Rectal smooth muscle tissue (tissue), 1 donor: ENCODE results near the gene CSNK1D.
A peak's percentile ranks its signal among the peaks of the same experiment; 100 is the strongest.

Source experiments
- H3K27ac ChIP-seq: one replicate; pipeline ENCODE4 v1.7.0; 2013; ENCODE audit warnings: low read depth, low read length, inconsistent platforms
- H3K27me3 ChIP-seq: one replicate; pipeline ENCODE4 v1.7.0; 2013; ENCODE audit warnings: low read length; ENCODE audit not compliant: control insufficient read depth, insufficient read depth
- H3K36me3 ChIP-seq: one replicate; pipeline ENCODE4 v1.7.0; 2013; ENCODE audit warnings: low read length; ENCODE audit not compliant: control insufficient read depth, insufficient read depth
- H3K4me1 ChIP-seq: one replicate; pipeline ENCODE4 v1.7.0; 2013; ENCODE audit warnings: low read length; ENCODE audit not compliant: control insufficient read depth, insufficient read depth
- H3K4me3 ChIP-seq: one replicate; pipeline ENCODE4 v1.7.0; 2013; ENCODE audit warnings: low read length
- H3K9ac ChIP-seq: one replicate; pipeline ENCODE4 v1.7.0; 2013; ENCODE audit warnings: low read length

The CSNK1D gene

GRCh38 chr17:82273327-82274133 is at the start of gene CSNK1D:
Gene CSNK1D, minus strand, starts transcription at chr17:82273700. Its CDS starts 319 bp downstream, at chr17:82273381.
- Histone ChIP-seq H3K27ac (peak within 1 kb of the TSS; percentile 96), H3K9ac (peak within 1 kb of the TSS; percentile 61), H3K36me3 (peaks cover 10% of the 10 kb centered on the region), H3K4me3 (peak within 1 kb of the TSS; percentile 83), H3K27me3 (no peaks in the 10 kb centered on the region), H3K4me1 (peaks cover 23% of the 10 kb centered on the region)

GRCh38 chr17:82322526-82323453 is 49.3 kb upstream of the CSNK1D start:
- Histone ChIP-seq H3K4me1 (no peaks in the 10 kb centered on the region), H3K4me3 (no peak overlapping the region), H3K27me3 (no peaks in the 10 kb centered on the region), H3K36me3 (no peaks in the 10 kb centered on the region), H3K9ac (no peak overlapping the region), H3K27ac (no peak overlapping the region)

DNA sequence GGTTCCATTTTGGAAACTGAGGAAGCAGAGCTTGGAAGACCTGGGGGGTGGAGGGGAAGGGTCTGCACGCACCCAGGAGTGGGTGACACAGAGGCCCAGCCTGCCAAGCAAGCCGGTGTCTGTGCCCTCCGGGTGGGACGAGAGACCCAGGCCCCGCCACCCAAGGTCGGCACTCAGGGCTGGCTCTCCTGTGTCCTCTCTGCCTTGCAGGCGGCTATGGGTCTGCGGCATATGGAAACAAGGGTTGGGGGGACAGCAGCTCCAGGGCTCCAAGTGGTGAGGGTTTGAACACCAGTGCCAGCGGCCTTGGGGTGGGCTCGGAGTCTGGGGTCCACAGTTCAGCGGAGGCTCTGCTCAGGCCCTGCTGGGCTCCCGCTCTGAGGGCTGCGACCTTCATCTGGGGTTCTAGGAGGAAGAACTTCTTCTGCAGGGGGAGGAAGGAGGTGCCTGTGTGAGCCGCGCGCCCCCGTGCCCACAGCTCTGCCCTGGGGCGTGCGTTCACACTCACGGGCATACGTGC is 48.5 kb upstream of the CSNK1D start:
- Histone ChIP-seq H3K4me3 (no peak overlapping the region), H3K27me3 (no peaks in the 10 kb centered on the region)

DNA sequence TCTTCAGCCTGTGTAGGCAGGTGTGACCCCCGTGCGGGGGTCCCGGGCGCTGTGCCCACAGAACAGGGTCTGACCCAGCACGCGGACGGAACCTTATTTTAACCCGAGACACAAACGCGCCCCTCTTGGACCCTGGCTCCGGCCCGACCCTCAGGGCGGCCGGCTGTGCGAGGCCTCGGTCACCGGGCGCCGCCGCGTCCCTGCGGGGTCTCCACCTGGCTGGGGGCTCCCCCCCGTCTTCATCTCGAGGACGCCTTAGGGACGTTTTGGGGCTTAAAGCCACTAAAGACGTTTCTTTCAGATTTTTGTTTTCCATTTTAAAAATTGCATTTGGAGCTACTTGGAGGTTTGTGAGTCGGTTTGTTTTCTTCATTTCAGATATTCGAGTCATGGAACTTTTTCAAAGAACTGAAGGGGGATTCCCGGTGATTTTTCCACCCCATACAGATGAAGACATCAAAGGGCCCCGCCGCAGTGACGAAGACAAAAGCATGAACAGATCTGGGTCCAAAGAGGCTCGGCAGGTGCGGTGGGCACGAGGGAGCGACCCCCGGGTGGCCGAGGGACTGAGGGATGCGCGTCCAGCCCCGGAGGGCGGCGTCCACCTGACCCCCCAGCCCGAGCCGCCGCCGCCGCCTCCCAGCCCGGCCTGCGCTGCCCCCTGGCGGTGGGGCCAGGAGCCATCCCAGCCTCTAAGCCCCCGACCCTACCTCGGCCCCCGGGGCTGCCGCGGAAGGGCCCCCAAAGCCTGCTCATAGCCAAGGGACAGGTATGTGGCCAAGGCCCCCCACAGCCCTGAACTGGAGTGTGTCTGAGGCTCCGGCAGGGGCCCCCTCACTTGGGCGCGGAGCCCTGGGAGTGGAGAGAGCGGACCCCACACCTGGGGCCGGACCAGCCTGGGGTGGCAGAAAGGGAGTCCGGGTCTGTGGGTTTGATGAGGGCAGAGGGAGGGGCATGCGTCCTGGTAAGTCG is 47.7 kb upstream of the CSNK1D start:
- Histone ChIP-seq H3K4me3 (peak overlapping the region; percentile 30), H3K27ac (no peak overlapping the region), H3K9ac (no peak overlapping the region), H3K36me3 (no peaks in the 10 kb centered on the region), H3K27me3 (peaks cover 5% of the 10 kb centered on the region), H3K4me1 (no peaks in the 10 kb centered on the region)

More for the DNA sequence above, 48.5 kb upstream of the CSNK1D start:
- Histone ChIP-seq H3K27ac (no peak overlapping the region), H3K36me3 (no peaks in the 10 kb centered on the region), H3K4me1 (no peaks in the 10 kb centered on the region), H3K9ac (no peak overlapping the region)

DNA sequence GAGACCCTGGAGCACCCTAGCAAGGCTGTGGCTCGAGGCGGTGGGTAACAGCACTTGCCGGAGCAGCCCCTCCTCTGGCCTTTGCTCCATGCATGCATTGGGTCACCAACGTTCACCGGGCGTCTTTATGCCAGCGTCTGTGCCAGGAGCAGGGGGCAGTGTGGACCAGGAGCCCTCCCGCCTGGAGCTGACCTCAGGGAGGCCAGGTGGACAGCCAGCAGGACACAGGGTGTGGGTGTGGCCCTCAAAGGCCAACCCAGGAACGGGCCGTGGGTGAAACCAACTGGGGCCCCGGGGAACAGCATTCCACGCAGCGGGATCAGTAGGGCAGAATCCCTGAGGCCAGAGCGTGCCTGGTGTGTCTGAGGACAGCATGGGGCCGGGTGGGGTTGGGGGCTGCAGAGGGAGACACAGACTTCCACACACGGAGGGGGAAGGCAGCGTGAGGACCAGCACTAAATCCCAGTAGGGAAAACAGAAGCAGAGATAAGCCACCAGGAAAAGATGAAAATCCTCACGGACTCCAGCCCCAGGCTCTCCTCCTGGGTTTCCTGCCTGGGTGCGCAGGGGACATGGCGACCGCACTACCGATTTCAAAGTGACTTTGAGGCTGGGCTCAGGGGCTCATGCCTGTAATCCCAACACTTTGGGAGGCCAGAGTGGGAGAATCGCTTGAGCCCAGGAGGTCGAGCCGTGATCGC is 46.8 kb upstream of the CSNK1D start:
- H3K4me3 ChIP-seq = no peak overlapping the region
- H3K27me3 ChIP-seq = peaks cover 10% of the 10 kb centered on the region
- H3K4me1 ChIP-seq = no peaks in the 10 kb centered on the region
- no peak overlapping the region for H3K27ac ChIP-seq
- no peak overlapping the region for H3K9ac ChIP-seq
- H3K36me3 ChIP-seq = no peaks in the 10 kb centered on the region

DNA sequence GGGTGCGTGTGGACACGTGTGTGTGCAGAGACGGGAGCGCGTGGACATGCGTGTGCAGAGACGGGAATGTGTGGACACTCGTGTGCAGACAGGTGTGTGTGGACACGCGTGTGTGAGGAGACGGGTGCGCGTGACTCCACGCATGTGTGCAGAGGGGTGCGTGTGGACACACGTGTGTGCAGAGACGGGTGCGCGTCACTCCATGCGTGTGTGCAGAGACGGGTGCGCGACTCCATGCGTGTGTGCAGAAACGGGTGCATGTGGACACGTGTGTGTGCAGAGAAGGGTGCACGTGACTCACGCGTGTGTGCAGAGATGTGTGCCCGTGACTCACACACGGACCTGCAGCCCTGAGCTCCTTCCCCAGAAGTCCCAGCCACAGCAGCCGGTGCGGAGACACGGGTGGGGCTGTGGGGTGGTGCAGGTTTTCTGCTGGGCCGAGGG is 46.1 kb upstream of the CSNK1D start:
- no peaks in the 10 kb centered on the region for H3K4me1 ChIP-seq
- peaks cover 14% of the 10 kb centered on the region for H3K27me3 ChIP-seq
- no peaks in the 10 kb centered on the region for H3K36me3 ChIP-seq
- H3K27ac ChIP-seq = no peak overlapping the region
- no peak overlapping the region for H3K9ac ChIP-seq
- H3K4me3 ChIP-seq = no peak overlapping the region

GRCh38 chr17:82318772-82319606 is 45.5 kb upstream of the CSNK1D start:
- Histone ChIP-seq H3K27me3 (peaks cover 14% of the 10 kb centered on the region), H3K9ac (no peak overlapping the region), H3K4me3 (no peak overlapping the region), H3K27ac (no peak overlapping the region), H3K36me3 (no peaks in the 10 kb centered on the region), H3K4me1 (no peaks in the 10 kb centered on the region)

GRCh38 chr17:82318169-82318498 is 44.6 kb upstream of the CSNK1D start:
- H3K27ac ChIP-seq = no peak overlapping the region
- peaks cover 16% of the 10 kb centered on the region for H3K27me3 ChIP-seq
- H3K9ac ChIP-seq = no peak overlapping the region

GRCh38 chr17:82317394-82318168 is 44.1 kb upstream of the CSNK1D start, which contains the start of gene CD7:
Gene CD7, minus strand, starts transcription at chr17:82317608. Its CDS starts 113 bp downstream, at chr17:82317495.
- Histone ChIP-seq H3K4me1 (no peaks in the 10 kb centered on the region), H3K27ac (no peak within 1 kb of the TSS), H3K9ac (no peak within 1 kb of the TSS), H3K4me3 (peak within 1 kb of the TSS; percentile 37), H3K27me3 (peaks cover 16% of the 10 kb centered on the region), H3K36me3 (no peaks in the 10 kb centered on the region)

More at GRCh38 chr17:82318169-82318498, 44.6 kb upstream of the CSNK1D start:
- no peak overlapping the region for H3K4me3 ChIP-seq
- no peaks in the 10 kb centered on the region for H3K4me1 ChIP-seq
- H3K36me3 ChIP-seq = no peaks in the 10 kb centered on the region
